IMR-90 (cell line): ENCODE measurements around the gene MORF4L1. TPM values are rescaled to one million over a fixed set of nuclear protein-coding genes. Genes with fewer than 3 reads are reported as not detected.

Experiments used
- ATAC-seq: fragments of 200-7000 bp; cut with Tn5 transposase; 2 replicates; pipeline ENCODE4 v1.9.1; 2020; ENCODE audit warnings: low read depth, mild to moderate bottlenecking, moderate library complexity
- BruUV-seq: library from RNA; stranded (reverse); fragments of 400-500 nt; replicated peaks from 2 replicates; lab custom pipeline; 2021; lab: Mats Ljungman, UMichigan
- CTCF ChIA-PET: fragments of 300-600 bp; formaldehyde crosslinking; extraction: SDS; loops from one replicate; lab custom pipeline; 2021; ENCODE audit warnings: antibody characterized with exemption; lab: Yijun Ruan, JAX
- POLR2A ChIA-PET: fragments of 300-600 bp; sonication (Branson Sonifier 250); formaldehyde crosslinking; loops from one replicate; lab custom pipeline; 2022; ENCODE audit warnings: antibody characterized with exemption; ENCODE audit not compliant: unreplicated experiment; lab: Charles Lee
- DNase-seq: peaks from one replicate; pipeline ENCODE4 v3.0.0; 2013
- H2AFZ ChIP-seq: replicated peaks from 2 replicates; pipeline ENCODE3; 2013; ENCODE audit warnings: low read length, mild to moderate bottlenecking; ENCODE audit not compliant: poor library complexity
- H2AK5ac ChIP-seq: 2 replicates; pipeline ENCODE4 v1.6.1; 2013; ENCODE audit warnings: low read depth, low read length, inconsistent platforms
- H2AK9ac ChIP-seq: replicated peaks from 2 replicates; pipeline ENCODE3; 2013; ENCODE audit warnings: mild to moderate bottlenecking, low read depth, low read length, moderate library complexity; ENCODE audit not compliant: poor library complexity
- H2BK120ac ChIP-seq: 2 replicates; pipeline ENCODE4 v1.6.1; 2013; ENCODE audit warnings: low read depth, low read length, inconsistent platforms
- H2BK15ac ChIP-seq: 3 replicates; pipeline ENCODE4 v1.6.1; 2013; ENCODE audit warnings: low read depth, low read length, inconsistent platforms
- H2BK20ac ChIP-seq: 2 replicates; pipeline ENCODE4 v1.6.1; 2013; ENCODE audit warnings: low read depth, mild to moderate bottlenecking, inconsistent platforms, low read length, moderate library complexity
- H2BK5ac ChIP-seq: 2 replicates; pipeline ENCODE4 v1.6.1; 2013; ENCODE audit warnings: mild to moderate bottlenecking, low read depth, low read length, inconsistent platforms; ENCODE audit not compliant: poor library complexity, severe bottlenecking
- H3K14ac ChIP-seq: replicated peaks from 2 replicates; pipeline ENCODE4 v1.6.1; 2013; ENCODE audit warnings: low read depth, low read length, inconsistent platforms
- H3K18ac ChIP-seq: 2 replicates; pipeline ENCODE4 v1.6.1; 2013; ENCODE audit warnings: low read depth, low read length, control low read depth
- H3K23ac ChIP-seq: 2 replicates; pipeline ENCODE4 v1.6.1; 2013; ENCODE audit warnings: low read depth, low read length, inconsistent platforms
- H3K27ac ChIP-seq: 2 replicates; pipeline ENCODE4 v1.5.1; 2013; ENCODE audit warnings: mild to moderate bottlenecking, control low read depth, low read length; ENCODE audit not compliant: insufficient read depth
- H3K27me3 ChIP-seq: 2 replicates; pipeline ENCODE4 v1.6.1; 2013; ENCODE audit warnings: low read length; ENCODE audit not compliant: control insufficient read depth, insufficient read depth
- H3K36me3 ChIP-seq: 2 replicates; pipeline ENCODE4 v1.6.1; 2013; ENCODE audit warnings: low read length, mixed read lengths; ENCODE audit not compliant: control insufficient read depth, insufficient read depth
- H3K4ac ChIP-seq: 2 replicates; pipeline ENCODE4 v1.6.1; 2013; ENCODE audit warnings: low read depth, low read length, inconsistent platforms
- H3K4me1 ChIP-seq: 2 replicates; pipeline ENCODE4 v1.6.1; 2013; ENCODE audit warnings: low read length, mixed read lengths; ENCODE audit not compliant: control insufficient read depth, insufficient read depth
- H3K4me2 ChIP-seq: 2 replicates; pipeline ENCODE4 v1.6.1; 2013; ENCODE audit warnings: low read depth, mild to moderate bottlenecking, control low read depth, low read length, moderate library complexity
- H3K4me3 ChIP-seq: 2 replicates; pipeline ENCODE4 v1.5.1; 2013; ENCODE audit warnings: low read depth, mild to moderate bottlenecking, control low read depth, low read length, moderate library complexity; ENCODE audit not compliant: insufficient read depth
- H3K56ac ChIP-seq: 2 replicates; pipeline ENCODE4 v1.6.1; 2013; ENCODE audit warnings: low read length, inconsistent platforms; ENCODE audit not compliant: insufficient read depth; ENCODE audit errors: extremely low read depth
- H3K79me1 ChIP-seq, 2 experiments: 2 replicates each; pipeline ENCODE4 v1.6.1; 2013; ENCODE audit warnings: low read length in 2 of 2, inconsistent platforms in 1 of 2, low read depth in 1 of 2
- H3K9ac ChIP-seq: 2 replicates; pipeline ENCODE4 v1.6.1; 2013; ENCODE audit warnings: low read depth, low read length, control low read depth
- H3K9me1 ChIP-seq: 2 replicates; pipeline ENCODE4 v1.6.1; 2013; ENCODE audit warnings: low read length, inconsistent platforms; ENCODE audit not compliant: insufficient read depth
- H3K9me3 ChIP-seq: 2 replicates; pipeline ENCODE4 v1.6.1; 2013; ENCODE audit warnings: low read length; ENCODE audit not compliant: control insufficient read depth, insufficient read depth
- H4K20me1 ChIP-seq: 2 replicates; pipeline ENCODE4 v1.6.1; 2013; ENCODE audit warnings: low read length, inconsistent platforms; ENCODE audit not compliant: insufficient read depth
- H4K5ac ChIP-seq: 2 replicates; pipeline ENCODE4 v1.6.1; 2013; ENCODE audit warnings: mild to moderate bottlenecking, low read depth, low read length, control low read depth
- H4K8ac ChIP-seq, 2 experiments: 2 replicates each; pipeline ENCODE4 v1.6.1; 2013; ENCODE audit warnings: low read depth in 2 of 2, low read length in 2 of 2, control low read depth in 1 of 2, inconsistent platforms in 1 of 2
- H4K91ac ChIP-seq: 2 replicates; pipeline ENCODE4 v1.6.1; 2013; ENCODE audit warnings: low read depth, low read length, inconsistent platforms; ENCODE audit not compliant: insufficient read depth
- CEBPB ChIP-seq: IDR thresholded peaks from 2 replicates; pipeline ENCODE4 v1.6.1; 2012; ENCODE audit warnings: low read depth, low read length, improper control_type of control experiment
- RAD21 ChIP-seq: IDR thresholded peaks from 2 replicates; pipeline ENCODE4 v1.6.1; 2012; ENCODE audit warnings: low read length, improper control_type of control experiment
- WGBS, 2 experiments: methylation state at CpG; one replicate each; pipeline versions ENCODE4 v1.1.5 to v1.1.7; 2013; ENCODE audit warnings: missing lambda C conversion rate in 2 of 2; ENCODE audit not compliant: insufficient read length in 1 of 2; ENCODE audit errors: extremely low coverage in 2 of 2; 5-methylcytosine and 5-hydroxymethylcytosine counted together
- dilution Hi-C: fragments of 300-500 bp; cut with HindIII; formaldehyde crosslinking; loops from one replicate; pipeline ENCODE4 v1.14.3; 2018; ENCODE audit warnings: low sequenced_read_pairs; ENCODE audit not compliant: unreplicated experiment
- in situ Hi-C: fragments of 300-500 bp; cut with MboI; formaldehyde crosslinking; loops from 3 replicates; pipeline ENCODE4 v1.14.3; 2019; ENCODE audit warnings: low sequenced_read_pairs, inconsistent platforms, mixed read lengths
- intact Hi-C: fragments of 100-400 bp; cut with micrococcal nuclease; formaldehyde crosslinking; loops from 2 replicates; pipeline ENCODE4 v1.10.0; 2022
- polyA plus RNA-seq, 3 experiments: library from polyadenylated mRNA; depleted of rRNA; stranded (reverse); fragments of >200 nt; gene quantifications; 2 replicates each; pipeline ENCODE4 v1.2.3, GENCODE V29; 2012; ENCODE audit warnings: low replicate concordance in 1 of 3
- total RNA-seq: library from RNA; depleted of rRNA; stranded (reverse); fragments of >200 nt; gene quantifications from 2 replicates; pipeline ENCODE4 v1.2.3, GENCODE V29; 2012

MORF4L1 gene
- total and polyA plus RNA-seq, 2 of the 4 experiments (the other 2 are of a cell fraction) = 217 to 392 TPM

DNA sequence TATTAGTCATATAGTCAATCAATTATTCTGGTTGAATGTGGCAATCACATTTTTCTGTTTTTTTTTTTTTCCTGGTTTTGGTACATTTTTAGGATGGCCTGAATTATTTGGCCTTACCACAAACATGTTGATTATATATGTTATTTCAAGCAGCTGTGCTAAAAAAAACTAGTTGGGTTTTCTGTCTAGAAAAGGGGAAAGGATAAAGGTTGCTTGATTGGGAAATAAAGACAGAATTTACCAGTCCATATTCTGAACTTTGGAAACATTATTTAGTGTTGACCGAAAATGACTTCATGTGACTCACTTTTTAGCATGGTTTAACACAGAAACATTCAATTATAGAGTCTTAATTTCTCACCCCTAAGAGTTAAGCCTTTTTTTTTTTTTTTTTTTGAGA, 8.1 kb downstream of the MORF4L1 start:
- intact Hi-C loops (loop anchor here (10.0 kb wide), 1 partner anchor 266 kb away; no protein-coding TSS in a partner anchor), dilution Hi-C loops (no loop called here), in situ Hi-C loops (no loop called here)
- no peak overlapping the region for H2BK120ac ChIP-seq
- peaks cover 3% of the 10 kb centered on the region; the same call in 1 of the 2 replicates for H3K9me1 ChIP-seq
- no peak overlapping the region; the same call in 1 of the 2 replicates for H3K18ac ChIP-seq
- H3K27me3 ChIP-seq = no peaks in the 10 kb centered on the region
- H2AK9ac ChIP-seq = no peak overlapping the region
- H2AK5ac ChIP-seq = no peak overlapping the region
- no peak overlapping the region for H3K14ac ChIP-seq
- H3K36me3 ChIP-seq = peaks cover 26% of the 10 kb centered on the region
- H4K8ac ChIP-seq = no peak overlapping the region
- no peak overlapping the region for H3K23ac ChIP-seq
- H2BK5ac ChIP-seq = peak overlapping the region; percentile 63
- BruUV-seq = no TSS peak
- no peak overlapping the region for H2AFZ ChIP-seq
- ATAC-seq (no peak), DNase-seq (peak; percentile 54)
- H3K27ac ChIP-seq = peak overlapping the region; percentile 73; the same call in 1 of the 2 replicates
- no peak overlapping the region for H2BK20ac ChIP-seq
- no peak overlapping the region for H4K91ac ChIP-seq
- H2BK15ac ChIP-seq = no peak overlapping the region
- no CpG with 5 or more reads among the region's 1 CpG for WGBS, 2 experiments
- POLR2A ChIA-PET = no interaction called here
- H3K79me1 ChIP-seq = peaks cover 0 to 13% of the 10 kb centered on the region in 2 experiments; a peak in 2 of 4 replicates
- no peaks in the 10 kb centered on the region for H3K9me3 ChIP-seq
- no peak overlapping the region for H3K4me3 ChIP-seq
- peaks cover 97% of the 10 kb centered on the region for H4K20me1 ChIP-seq
- no peak overlapping the region for H3K9ac ChIP-seq
- no peak overlapping the region for H4K5ac ChIP-seq
- CTCF ChIA-PET = no interaction called here
- peaks cover 15% of the 10 kb centered on the region for H3K4me1 ChIP-seq
- no peak overlapping the region for H3K4ac ChIP-seq
- H3K4me2 ChIP-seq = no peak overlapping the region
- TF ChIP-seq RAD21 (no peak), CEBPB (0 out of 2 replicates have a peak, but pooled peaks have one; percentile 33)
- no peak overlapping the region for H3K56ac ChIP-seq
